Measurements from ENCODE around the gene CPNE8.

CPNE8 gene

GRCh38 chr12:38691164-38691563 lies 214.2 kb downstream of the CPNE8 start:
- Histone ChIP-seq H3K9ac (ENCODE audit: low read depth, low read length, poor library complexity, severe bottlenecking) (no peak overlapping the region), H3K9me2 (replicated peaks; ENCODE audit: low read depth, low read length) (no peaks in the 10 kb centered on the region), H3F3A (ENCODE audit: low read depth) (no peaks in the 10 kb centered on the region), H4K20me1 (ENCODE audit: insufficient read depth, low read length, poor library complexity, severe bottlenecking) (no peaks in the 10 kb centered on the region), H3K27me3 (ENCODE audit: insufficient read depth, low read length, poor library complexity, severe bottlenecking) (no peaks in the 10 kb centered on the region), H2AFZ (ENCODE audit: low read length) (no peak overlapping the region), H3K4me1 (ENCODE audit: insufficient read depth, low read length, poor library complexity, severe bottlenecking) (no peaks in the 10 kb centered on the region), H3K4me2 (ENCODE audit: low read depth, low read length, poor library complexity, severe bottlenecking) (no peak overlapping the region), H3K9me3 (ENCODE audit: insufficient read depth, low read depth, low read length) (no peaks in the 10 kb centered on the region; the same call in 1 of the 2 replicates), H3K36me3 (ENCODE audit: insufficient read depth, low read length) (no peaks in the 10 kb centered on the region), H3K4me3 (ENCODE audit: low read length, poor library complexity, severe bottlenecking) (no peak overlapping the region), H3K79me2 (ENCODE audit: insufficient read depth, low read length) (no peaks in the 10 kb centered on the region)
- TF ChIP-seq, protein P1, sequence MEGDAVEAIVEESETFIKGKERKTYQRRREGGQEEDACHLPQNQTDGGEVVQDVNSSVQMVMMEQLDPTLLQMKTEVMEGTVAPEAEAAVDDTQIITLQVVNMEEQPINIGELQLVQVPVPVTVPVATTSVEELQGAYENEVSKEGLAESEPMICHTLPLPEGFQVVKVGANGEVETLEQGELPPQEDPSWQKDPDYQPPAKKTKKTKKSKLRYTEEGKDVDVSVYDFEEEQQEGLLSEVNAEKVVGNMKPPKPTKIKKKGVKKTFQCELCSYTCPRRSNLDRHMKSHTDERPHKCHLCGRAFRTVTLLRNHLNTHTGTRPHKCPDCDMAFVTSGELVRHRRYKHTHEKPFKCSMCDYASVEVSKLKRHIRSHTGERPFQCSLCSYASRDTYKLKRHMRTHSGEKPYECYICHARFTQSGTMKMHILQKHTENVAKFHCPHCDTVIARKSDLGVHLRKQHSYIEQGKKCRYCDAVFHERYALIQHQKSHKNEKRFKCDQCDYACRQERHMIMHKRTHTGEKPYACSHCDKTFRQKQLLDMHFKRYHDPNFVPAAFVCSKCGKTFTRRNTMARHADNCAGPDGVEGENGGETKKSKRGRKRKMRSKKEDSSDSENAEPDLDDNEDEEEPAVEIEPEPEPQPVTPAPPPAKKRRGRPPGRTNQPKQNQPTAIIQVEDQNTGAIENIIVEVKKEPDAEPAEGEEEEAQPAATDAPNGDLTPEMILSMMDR (conservative IDR thresholded peaks at IDR 0.05; ENCODE audit: low read length) = no peak
- no peak for TF ChIP-seq EZH2phosphoT487 (IDR thresholded peaks at IDR 0.05; ENCODE audit: borderline replicate concordance)

DNA sequence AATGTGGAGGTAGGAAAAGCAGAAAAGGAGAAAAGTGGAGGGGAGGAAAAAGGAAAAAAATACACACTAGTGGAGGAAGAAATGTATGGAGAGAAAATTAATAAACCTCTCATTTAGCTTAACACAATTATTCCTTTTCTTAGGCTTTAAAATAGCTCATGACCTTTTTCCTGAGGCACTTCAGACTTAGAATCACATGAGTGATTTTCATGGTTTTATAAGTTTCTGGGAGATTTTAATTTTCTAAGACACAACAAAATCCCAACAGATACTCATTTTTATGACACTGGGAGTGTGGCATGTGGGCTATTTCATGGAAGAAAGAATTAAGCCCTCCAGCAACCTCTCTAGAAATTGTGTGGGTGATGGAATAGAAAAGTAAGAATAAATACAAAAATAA lies 214.7 kb downstream of the CPNE8 start:
- no peaks in the 10 kb centered on the region for H3F3A ChIP-seq (ENCODE audit: low read depth)
- H3K36me3 ChIP-seq (ENCODE audit: insufficient read depth, low read length) = no peaks in the 10 kb centered on the region
- no peaks in the 10 kb centered on the region for H3K4me1 ChIP-seq (ENCODE audit: insufficient read depth, low read length, poor library complexity, severe bottlenecking)
- H4K20me1 ChIP-seq (ENCODE audit: insufficient read depth, low read length, poor library complexity, severe bottlenecking) = no peaks in the 10 kb centered on the region
- no peak overlapping the region for H3K4me2 ChIP-seq (ENCODE audit: low read depth, low read length, poor library complexity, severe bottlenecking)
- H3K27me3 ChIP-seq (ENCODE audit: insufficient read depth, low read length, poor library complexity, severe bottlenecking) = no peaks in the 10 kb centered on the region
- no peaks in the 10 kb centered on the region; the same call in 1 of the 2 replicates for H3K9me3 ChIP-seq (ENCODE audit: insufficient read depth, low read depth, low read length)
- H3K79me2 ChIP-seq (ENCODE audit: insufficient read depth, low read length) = no peaks in the 10 kb centered on the region
- H3K9ac ChIP-seq (ENCODE audit: low read depth, low read length, poor library complexity, severe bottlenecking) = no peak overlapping the region
- TF ChIP-seq, protein P1 (conservative IDR thresholded peaks at IDR 0.05; ENCODE audit: low read length) = no peak
- TF ChIP-seq EZH2phosphoT487 (IDR thresholded peaks at IDR 0.05; ENCODE audit: borderline replicate concordance) = no peak
- no peak overlapping the region for H3K4me3 ChIP-seq (ENCODE audit: low read length, poor library complexity, severe bottlenecking)
- H2AFZ ChIP-seq (ENCODE audit: low read length) = no peak overlapping the region
- no peaks in the 10 kb centered on the region for H3K9me2 ChIP-seq (replicated peaks; ENCODE audit: low read depth, low read length)

GRCh38 chr12:38689704-38690103 lies 215.7 kb downstream of the CPNE8 start:
- Histone ChIP-seq H3K4me3 (ENCODE audit: low read length, poor library complexity, severe bottlenecking) (no peak overlapping the region), H3K27me3 (ENCODE audit: insufficient read depth, low read length, poor library complexity, severe bottlenecking) (no peaks in the 10 kb centered on the region), H3K9me3 (ENCODE audit: insufficient read depth, low read depth, low read length) (no peaks in the 10 kb centered on the region; the same call in 1 of the 2 replicates), H4K20me1 (ENCODE audit: insufficient read depth, low read length, poor library complexity, severe bottlenecking) (no peaks in the 10 kb centered on the region), H3K36me3 (ENCODE audit: insufficient read depth, low read length) (no peaks in the 10 kb centered on the region), H3K79me2 (ENCODE audit: insufficient read depth, low read length) (no peaks in the 10 kb centered on the region), H3K4me2 (ENCODE audit: low read depth, low read length, poor library complexity, severe bottlenecking) (no peak overlapping the region), H3K4me1 (ENCODE audit: insufficient read depth, low read length, poor library complexity, severe bottlenecking) (no peaks in the 10 kb centered on the region), H3K9ac (ENCODE audit: low read depth, low read length, poor library complexity, severe bottlenecking) (no peak overlapping the region), H3K9me2 (replicated peaks; ENCODE audit: low read depth, low read length) (no peaks in the 10 kb centered on the region), H3F3A (ENCODE audit: low read depth) (no peaks in the 10 kb centered on the region), H2AFZ (ENCODE audit: low read length) (no peak overlapping the region)
- TF ChIP-seq, protein P1 (conservative IDR thresholded peaks at IDR 0.05; ENCODE audit: low read length) = no peak
- no peak for TF ChIP-seq EZH2phosphoT487 (IDR thresholded peaks at IDR 0.05; ENCODE audit: borderline replicate concordance)

Measured in Loucy (cell line).